HG03097 (cell line): Measurements from ENCODE around the gene PGAP3.
"Not testable (repeated sequence)": the region's sequence is repeated elsewhere in the genome, so short reads cannot be mapped to it uniquely, and the experiment has no call there.

ENCODE experiments used
- ATAC-seq: cut with Tn5 transposase; IDR thresholded peaks from one replicate; pipeline ENCODE4 v1.9.1; 2021; ENCODE audit not compliant: unreplicated experiment, low FRiP score

Gene PGAP3

GRCh38 chr17:39716073-39716818 is 28.4 kb upstream of the PGAP3 start:
- ATAC-seq, result no peak

- no peak for ATAC-seq
Measured at GRCh38 chr17:39715375-39716072, 27.7 kb upstream of the PGAP3 start.

- no peak for ATAC-seq
Measured at GRCh38 chr17:39714234-39714633, 26.4 kb upstream of the PGAP3 start.

GRCh38 chr17:39711851-39712250 is 24.0 kb upstream of the PGAP3 start:
- no peak for ATAC-seq

GRCh38 chr17:39711071-39711470 is 23.2 kb upstream of the PGAP3 start:
- not testable (repeated sequence) for ATAC-seq

GRCh38 chr17:39709998-39710964 is 22.4 kb upstream of the PGAP3 start:
- no peak for ATAC-seq

- ATAC-seq, result no peak
Measured at GRCh38 chr17:39709319-39709997, 21.6 kb upstream of the PGAP3 start.

GRCh38 chr17:39706921-39707337 is 19.1 kb upstream of the PGAP3 start:
- ATAC-seq, result no peak

- no peak for ATAC-seq
Measured at GRCh38 chr17:39706383-39706782, 18.5 kb upstream of the PGAP3 start.

- no peak for ATAC-seq
Measured at GRCh38 chr17:39705786-39706348, 18.0 kb upstream of the PGAP3 start.

GRCh38 chr17:39704821-39705551 is 17.1 kb upstream of the PGAP3 start:
- no peak for ATAC-seq

GRCh38 chr17:39703913-39704312 is 16.1 kb upstream of the PGAP3 start:
- no peak for ATAC-seq

- ATAC-seq, result no peak
Measured at GRCh38 chr17:39702901-39703893, 15.3 kb upstream of the PGAP3 start.

- no peak for ATAC-seq
Measured at GRCh38 chr17:39701784-39702422, 14.0 kb upstream of the PGAP3 start.

- ATAC-seq, result no peak
Measured at GRCh38 chr17:39701012-39701783, 13.3 kb upstream of the PGAP3 start.

- no peak for ATAC-seq
Measured at GRCh38 chr17:39700148-39700987, 12.5 kb upstream of the PGAP3 start.
